ENCODE data around the gene VRK3.

The VRK3 gene

DNA sequence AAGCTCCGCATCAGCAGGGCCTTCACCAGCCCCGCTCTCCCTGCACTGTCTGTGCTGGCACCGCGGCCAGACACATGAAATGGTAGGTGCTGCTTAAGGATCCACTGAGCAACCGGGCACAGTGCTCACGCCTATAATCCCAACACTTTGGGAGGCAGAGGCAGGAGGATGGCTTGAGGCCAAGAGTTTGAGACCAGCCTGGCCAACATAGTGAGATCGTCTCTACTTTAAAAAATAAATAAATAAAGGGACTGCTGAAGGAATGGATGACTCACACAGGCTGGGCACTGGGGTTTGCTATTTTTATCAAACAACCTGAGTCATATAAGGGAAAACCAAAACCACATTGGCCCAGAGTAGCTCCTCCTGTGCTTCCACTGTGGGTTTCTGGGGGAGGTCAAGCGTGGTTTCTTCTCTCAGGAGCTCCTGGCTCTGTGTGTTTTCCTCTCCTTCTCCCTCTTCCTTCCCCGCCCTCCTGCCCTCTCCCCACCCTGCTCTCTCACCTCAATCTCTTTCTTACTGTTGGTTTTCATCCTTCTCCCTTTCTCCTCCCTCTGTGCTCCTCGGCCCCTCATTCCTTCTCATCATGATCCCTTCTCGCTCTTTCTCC, 21.3 kb downstream of the VRK3 start:
- no peaks in the 10 kb centered on the region for H3K9me3 ChIP-seq (ENCODE audit: low read length)
- no peaks in the 10 kb centered on the region for H3K4me1 ChIP-seq (ENCODE audit: insufficient read depth, low read length, severe bottlenecking)
- no peaks in the 10 kb centered on the region for H3F3A ChIP-seq (ENCODE audit: insufficient read depth, low read length)
- peaks cover 61% of the 10 kb centered on the region for H3K36me3 ChIP-seq (ENCODE audit: insufficient read depth, low read length)
- no peak overlapping the region for H3K4me2 ChIP-seq (ENCODE audit: low read length)
- H3K27me3 ChIP-seq (ENCODE audit: insufficient read depth, low read length) = no peaks in the 10 kb centered on the region
- H3K27ac ChIP-seq (ENCODE audit: low read depth, low read length, poor library complexity, severe bottlenecking) = no peak overlapping the region
- H3K9me2 ChIP-seq (ENCODE audit: low read depth, low read length) = no peaks in the 10 kb centered on the region
- no peak overlapping the region for H2AFZ ChIP-seq (ENCODE audit: low read length)
- no peak overlapping the region for H3K9ac ChIP-seq (ENCODE audit: low read length)
- H3K4me3 ChIP-seq (ENCODE audit: low read depth, low read length, poor library complexity, severe bottlenecking) = no peak overlapping the region
- TF ChIP-seq, protein P1, sequence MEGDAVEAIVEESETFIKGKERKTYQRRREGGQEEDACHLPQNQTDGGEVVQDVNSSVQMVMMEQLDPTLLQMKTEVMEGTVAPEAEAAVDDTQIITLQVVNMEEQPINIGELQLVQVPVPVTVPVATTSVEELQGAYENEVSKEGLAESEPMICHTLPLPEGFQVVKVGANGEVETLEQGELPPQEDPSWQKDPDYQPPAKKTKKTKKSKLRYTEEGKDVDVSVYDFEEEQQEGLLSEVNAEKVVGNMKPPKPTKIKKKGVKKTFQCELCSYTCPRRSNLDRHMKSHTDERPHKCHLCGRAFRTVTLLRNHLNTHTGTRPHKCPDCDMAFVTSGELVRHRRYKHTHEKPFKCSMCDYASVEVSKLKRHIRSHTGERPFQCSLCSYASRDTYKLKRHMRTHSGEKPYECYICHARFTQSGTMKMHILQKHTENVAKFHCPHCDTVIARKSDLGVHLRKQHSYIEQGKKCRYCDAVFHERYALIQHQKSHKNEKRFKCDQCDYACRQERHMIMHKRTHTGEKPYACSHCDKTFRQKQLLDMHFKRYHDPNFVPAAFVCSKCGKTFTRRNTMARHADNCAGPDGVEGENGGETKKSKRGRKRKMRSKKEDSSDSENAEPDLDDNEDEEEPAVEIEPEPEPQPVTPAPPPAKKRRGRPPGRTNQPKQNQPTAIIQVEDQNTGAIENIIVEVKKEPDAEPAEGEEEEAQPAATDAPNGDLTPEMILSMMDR (IDR thresholded peaks at IDR 0.05; ENCODE audit: low read length) = no peak
- TF ChIP-seq EZH2 (IDR thresholded peaks at IDR 0.05; ENCODE audit: borderline replicate concordance, low read length) = no peak
- H4K20me1 ChIP-seq (ENCODE audit: insufficient read depth, low read length) = no peaks in the 10 kb centered on the region
- H3K79me2 ChIP-seq (ENCODE audit: insufficient read depth, low read length) = no peaks in the 10 kb centered on the region

DNA sequence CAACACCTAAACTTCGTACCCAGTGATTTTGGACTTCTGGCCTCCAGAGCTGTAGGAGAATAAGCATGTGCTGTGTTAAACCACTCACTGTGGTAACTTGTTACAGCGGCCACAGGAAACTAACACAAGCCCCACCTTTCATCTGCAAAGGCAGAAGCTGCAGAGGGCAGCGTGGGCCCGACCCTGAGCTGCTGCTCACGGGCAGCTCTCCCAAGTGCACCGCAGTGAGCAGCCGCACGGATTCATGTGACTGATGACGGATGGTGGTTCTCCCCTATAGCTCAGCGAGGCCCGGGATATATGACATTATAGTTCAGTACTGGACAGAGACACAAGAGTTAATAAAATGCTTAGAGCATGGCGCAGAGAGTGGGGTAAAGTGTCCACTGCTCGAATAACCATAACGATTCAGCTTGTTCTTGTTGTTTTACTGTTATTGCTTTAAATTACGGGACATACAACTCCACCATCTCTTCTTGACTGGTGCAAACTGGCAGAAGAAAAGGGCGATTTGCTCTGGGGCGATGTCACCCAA, 21.9 kb downstream of the VRK3 start:
- Histone ChIP-seq H3K4me2 (ENCODE audit: low read length) (no peak overlapping the region), H3K79me2 (ENCODE audit: insufficient read depth, low read length) (no peaks in the 10 kb centered on the region), H3F3A (ENCODE audit: insufficient read depth, low read length) (no peaks in the 10 kb centered on the region), H3K9me2 (ENCODE audit: low read depth, low read length) (no peaks in the 10 kb centered on the region), H2AFZ (ENCODE audit: low read length) (no peak overlapping the region), H3K27me3 (ENCODE audit: insufficient read depth, low read length) (no peaks in the 10 kb centered on the region), H3K9ac (ENCODE audit: low read length) (no peak overlapping the region), H3K36me3 (ENCODE audit: insufficient read depth, low read length) (peaks cover 65% of the 10 kb centered on the region), H3K27ac (ENCODE audit: low read depth, low read length, poor library complexity, severe bottlenecking) (no peak overlapping the region), H3K4me3 (ENCODE audit: low read depth, low read length, poor library complexity, severe bottlenecking) (no peak overlapping the region), H3K9me3 (ENCODE audit: low read length) (no peaks in the 10 kb centered on the region), H3K4me1 (ENCODE audit: insufficient read depth, low read length, severe bottlenecking) (no peaks in the 10 kb centered on the region), H4K20me1 (ENCODE audit: insufficient read depth, low read length) (no peaks in the 10 kb centered on the region)
- TF ChIP-seq, protein P1 (IDR thresholded peaks at IDR 0.05; ENCODE audit: low read length) = no peak
- no peak for TF ChIP-seq EZH2 (IDR thresholded peaks at IDR 0.05; ENCODE audit: borderline replicate concordance, low read length)

DNA sequence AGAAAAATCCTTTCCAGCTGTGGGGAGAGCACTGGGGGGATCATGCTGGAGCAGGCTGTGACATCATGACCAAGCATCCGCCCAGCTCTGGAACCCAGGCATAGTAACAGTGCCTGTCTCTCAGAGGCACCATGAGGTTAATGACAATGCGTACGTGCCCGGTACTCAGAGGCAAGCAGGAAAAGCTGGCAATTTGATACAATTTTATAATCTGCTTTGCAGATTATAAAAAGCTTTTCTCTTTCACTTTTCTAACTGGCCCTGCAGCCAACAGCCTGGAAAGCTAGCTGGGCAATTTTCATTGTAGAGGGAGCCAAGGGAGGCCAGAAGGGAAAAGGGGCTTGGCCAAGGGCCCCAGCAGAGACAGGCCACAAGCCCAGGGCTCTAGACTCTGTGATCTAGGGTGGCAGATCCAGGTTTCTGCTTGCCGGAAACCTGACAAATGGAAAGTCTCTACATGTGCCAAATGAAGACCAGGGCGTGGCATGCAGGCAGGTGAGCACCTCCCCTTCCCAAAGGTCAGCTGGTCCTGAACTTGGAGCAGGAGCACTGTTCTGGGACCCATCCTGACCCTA, 22.7 kb downstream of the VRK3 start:
- Histone ChIP-seq H2AFZ (ENCODE audit: low read length) (no peak overlapping the region), H4K20me1 (ENCODE audit: insufficient read depth, low read length) (no peaks in the 10 kb centered on the region), H3K36me3 (ENCODE audit: insufficient read depth, low read length) (peaks cover 62% of the 10 kb centered on the region), H3K27ac (ENCODE audit: low read depth, low read length, poor library complexity, severe bottlenecking) (no peak overlapping the region), H3K79me2 (ENCODE audit: insufficient read depth, low read length) (no peaks in the 10 kb centered on the region), H3K9me3 (ENCODE audit: low read length) (no peaks in the 10 kb centered on the region), H3K4me2 (ENCODE audit: low read length) (no peak overlapping the region), H3F3A (ENCODE audit: insufficient read depth, low read length) (no peaks in the 10 kb centered on the region), H3K4me3 (ENCODE audit: low read depth, low read length, poor library complexity, severe bottlenecking) (no peak overlapping the region), H3K9me2 (ENCODE audit: low read depth, low read length) (no peaks in the 10 kb centered on the region), H3K4me1 (ENCODE audit: insufficient read depth, low read length, severe bottlenecking) (no peaks in the 10 kb centered on the region), H3K27me3 (ENCODE audit: insufficient read depth, low read length) (no peaks in the 10 kb centered on the region), H3K9ac (ENCODE audit: low read length) (no peak overlapping the region)
- no peak for TF ChIP-seq EZH2 (IDR thresholded peaks at IDR 0.05; ENCODE audit: borderline replicate concordance, low read length)
- TF ChIP-seq, protein P1 (IDR thresholded peaks at IDR 0.05; ENCODE audit: low read length) = no peak

Measured in OCI-LY1 (cell line).